HL-60 (cell line): ENCODE results near the gene HSD17B4.

Experiments used
- DNase-seq, 2 experiments: peaks; one replicate each; pipeline ENCODE4 v3.0.0-alpha.2; 2010 to 2020; ENCODE audit warnings: low read depth in 1 of 2, low spot score in 1 of 2
- H3K27ac ChIP-seq: fragments of 250-450 bp; sonication (Bioruptor Pico); replicated peaks from 2 replicates; pipeline ENCODE4 v1.5.1; 2020; ENCODE audit warnings: mild to moderate bottlenecking, moderate library complexity
- H3K27me3 ChIP-seq: fragments of 250-450 bp; sonication (Bioruptor Pico); 2 replicates; pipeline ENCODE4 v1.5.1; 2021; ENCODE audit warnings: mild to moderate bottlenecking, moderate library complexity; ENCODE audit not compliant: insufficient read depth, poor library complexity, severe bottlenecking
- H3K4me3 ChIP-seq: replicated peaks from 2 replicates; pipeline ENCODE4 v1.5.1; 2011; ENCODE audit warnings: mild to moderate bottlenecking, control low read depth, low read length; ENCODE audit not compliant: insufficient read depth
- CTCF ChIP-seq: IDR thresholded peaks from one replicate; pipeline ENCODE4 v1.5.1; 2011; ENCODE audit warnings: low read length, control low read depth, inconsistent platforms; ENCODE audit not compliant: insufficient read depth
- GABPA ChIP-seq: IDR thresholded peaks from 2 replicates; pipeline ENCODE4 v1.6.1; 2012; ENCODE audit warnings: low read depth
- POLR2AphosphoS5 ChIP-seq: IDR thresholded peaks from 2 replicates; pipeline ENCODE4 v1.6.1; 2012; ENCODE audit warnings: low read depth
- SPI1 ChIP-seq: IDR thresholded peaks from 2 replicates; pipeline ENCODE4 v1.6.1; 2012; ENCODE audit warnings: low read depth, mild to moderate bottlenecking, borderline replicate concordance
- TF ChIP-seq, protein P1 (sequence below): IDR thresholded peaks from 2 replicates; pipeline ENCODE4 v1.6.1; 2012; ENCODE audit warnings: low read depth; ENCODE audit not compliant: insufficient replicate concordance

The HSD17B4 gene

GRCh38 chr5:119578937-119579336 is 126.6 kb downstream of the HSD17B4 start:
- no peak overlapping the region for H3K27ac ChIP-seq
- H3K4me3 ChIP-seq: no peak overlapping the region
- peak; percentile 22 to 46 for DNase-seq
- TF ChIP-seq, protein P1, sequence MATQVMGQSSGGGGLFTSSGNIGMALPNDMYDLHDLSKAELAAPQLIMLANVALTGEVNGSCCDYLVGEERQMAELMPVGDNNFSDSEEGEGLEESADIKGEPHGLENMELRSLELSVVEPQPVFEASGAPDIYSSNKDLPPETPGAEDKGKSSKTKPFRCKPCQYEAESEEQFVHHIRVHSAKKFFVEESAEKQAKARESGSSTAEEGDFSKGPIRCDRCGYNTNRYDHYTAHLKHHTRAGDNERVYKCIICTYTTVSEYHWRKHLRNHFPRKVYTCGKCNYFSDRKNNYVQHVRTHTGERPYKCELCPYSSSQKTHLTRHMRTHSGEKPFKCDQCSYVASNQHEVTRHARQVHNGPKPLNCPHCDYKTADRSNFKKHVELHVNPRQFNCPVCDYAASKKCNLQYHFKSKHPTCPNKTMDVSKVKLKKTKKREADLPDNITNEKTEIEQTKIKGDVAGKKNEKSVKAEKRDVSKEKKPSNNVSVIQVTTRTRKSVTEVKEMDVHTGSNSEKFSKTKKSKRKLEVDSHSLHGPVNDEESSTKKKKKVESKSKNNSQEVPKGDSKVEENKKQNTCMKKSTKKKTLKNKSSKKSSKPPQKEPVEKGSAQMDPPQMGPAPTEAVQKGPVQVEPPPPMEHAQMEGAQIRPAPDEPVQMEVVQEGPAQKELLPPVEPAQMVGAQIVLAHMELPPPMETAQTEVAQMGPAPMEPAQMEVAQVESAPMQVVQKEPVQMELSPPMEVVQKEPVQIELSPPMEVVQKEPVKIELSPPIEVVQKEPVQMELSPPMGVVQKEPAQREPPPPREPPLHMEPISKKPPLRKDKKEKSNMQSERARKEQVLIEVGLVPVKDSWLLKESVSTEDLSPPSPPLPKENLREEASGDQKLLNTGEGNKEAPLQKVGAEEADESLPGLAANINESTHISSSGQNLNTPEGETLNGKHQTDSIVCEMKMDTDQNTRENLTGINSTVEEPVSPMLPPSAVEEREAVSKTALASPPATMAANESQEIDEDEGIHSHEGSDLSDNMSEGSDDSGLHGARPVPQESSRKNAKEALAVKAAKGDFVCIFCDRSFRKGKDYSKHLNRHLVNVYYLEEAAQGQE: no peak
- TF ChIP-seq GABPA: no peak
- TF ChIP-seq CTCF: no peak
- no peak for TF ChIP-seq POLR2AphosphoS5
- no peak for TF ChIP-seq SPI1
- H3K27me3 ChIP-seq: no peaks in the 10 kb centered on the region

DNA sequence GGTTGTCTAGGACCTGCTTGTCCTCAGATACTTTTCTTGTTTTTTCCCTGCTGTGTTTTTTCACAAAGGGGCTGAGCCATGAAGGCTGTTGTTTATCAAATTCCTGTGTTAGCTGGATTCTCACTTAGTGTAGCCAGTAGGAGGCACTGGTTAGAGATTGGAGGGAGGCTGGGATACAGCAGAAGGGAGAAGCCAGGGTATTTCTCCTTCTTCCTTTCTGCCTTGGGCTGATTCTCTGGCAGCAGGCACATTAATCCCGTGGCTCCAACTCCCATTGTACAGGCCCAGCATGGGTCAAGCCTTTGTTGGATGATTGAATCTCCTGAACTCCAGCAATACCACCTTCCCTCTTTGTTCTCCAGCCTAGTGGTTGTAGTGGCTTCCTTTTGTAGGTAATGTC is 130.7 kb downstream of the HSD17B4 start:
- no peak overlapping the region for H3K27ac ChIP-seq
- H3K27me3 ChIP-seq: no peaks in the 10 kb centered on the region
- no peak overlapping the region for H3K4me3 ChIP-seq
- no peak for DNase-seq
- TF ChIP-seq, protein P1: no peak
- TF ChIP-seq GABPA (no peak), CTCF (no peak), SPI1 (no peak), POLR2AphosphoS5 (no peak)

DNA sequence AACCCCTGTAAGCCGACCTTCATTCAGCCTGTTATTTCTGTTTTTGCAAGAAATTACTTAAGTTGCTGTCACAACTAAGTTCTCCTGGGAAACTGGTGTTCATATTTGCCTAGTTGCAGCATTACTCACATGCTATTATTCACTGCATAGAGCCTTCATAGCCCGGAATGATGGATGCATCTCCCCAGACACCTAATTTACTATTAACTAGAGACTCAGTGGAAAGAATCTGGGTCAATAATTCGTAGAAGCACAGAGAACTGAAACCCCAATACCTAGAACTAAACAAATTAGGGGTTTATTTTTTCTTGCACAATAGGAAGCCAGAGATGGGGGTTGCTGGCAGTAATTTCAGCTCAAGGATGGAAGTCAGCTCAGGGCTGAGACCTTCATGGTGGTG is 131.4 kb downstream of the HSD17B4 start:
- no peak overlapping the region for H3K4me3 ChIP-seq
- TF ChIP-seq, protein P1: no peak
- TF ChIP-seq CTCF: no peak
- no peak for TF ChIP-seq GABPA
- TF ChIP-seq POLR2AphosphoS5: no peak
- TF ChIP-seq SPI1: no peak
- no peak overlapping the region for H3K27ac ChIP-seq
- no peak for DNase-seq
- H3K27me3 ChIP-seq: no peaks in the 10 kb centered on the region
